GM15510 (cell line): ENCODE data around the gene AMBRA1.

Experiments used
- POLR2A ChIP-seq: IDR thresholded peaks from 3 replicates; pipeline ENCODE4 v1.6.1; 2011; ENCODE audit warnings: borderline replicate concordance; ENCODE audit not compliant: insufficient read length; ENCODE audit errors: extremely low read depth

AMBRA1 gene

GRCh38 chr11:46388619-46389449 is 205.0 kb downstream of the AMBRA1 start:
- TF ChIP-seq POLR2A = no peak

- TF ChIP-seq POLR2A = no peak
Measured at GRCh38 chr11:46387919-46388618, 205.8 kb downstream of the AMBRA1 start.

GRCh38 chr11:46387456-46387855 is 206.4 kb downstream of the AMBRA1 start:
- no peak for TF ChIP-seq POLR2A

GRCh38 chr11:46386674-46387073 is 207.1 kb downstream of the AMBRA1 start:
- no peak for TF ChIP-seq POLR2A

GRCh38 chr11:46386005-46386578 is 207.7 kb downstream of the AMBRA1 start:
- TF ChIP-seq POLR2A = no peak

- no peak for TF ChIP-seq POLR2A
Measured at GRCh38 chr11:46385169-46386004, 208.4 kb downstream of the AMBRA1 start.

GRCh38 chr11:46383974-46384701 is 209.7 kb downstream of the AMBRA1 start:
- no peak for TF ChIP-seq POLR2A

GRCh38 chr11:46383404-46383758 is 210.4 kb downstream of the AMBRA1 start:
- TF ChIP-seq POLR2A = no peak

GRCh38 chr11:46382646-46383403 is 211.0 kb downstream of the AMBRA1 start:
- TF ChIP-seq POLR2A = no peak

GRCh38 chr11:46381819-46382645 is 211.8 kb downstream of the AMBRA1 start:
- no peak for TF ChIP-seq POLR2A

GRCh38 chr11:46381048-46381818 is 212.6 kb downstream of the AMBRA1 start, which contains the start of gene MDK:
MDK (plus strand) TSS chr11:46381669; CDS start chr11:46382058, 389 bp downstream.
- TF ChIP-seq POLR2A = no peak
